Sigmoid colon (tissue), 7 donors: ENCODE results near the gene TCTA. TPM values are rescaled to one million over a fixed set of nuclear protein-coding genes. Genes with fewer than 3 reads are reported as not detected.

ENCODE experiments used
- DNase-seq: peaks from one replicate; pipeline ENCODE4 v3.0.0-alpha.2; 2019
- H3K27ac ChIP-seq, 4 donors: fragments of 200-600 bp; sonication (generic); one replicate each; pipeline ENCODE4 v1.5.1; 2016 to 2019; ENCODE audit warnings: mild to moderate bottlenecking in 1 of 4
- H3K27me3 ChIP-seq, 3 donors: fragments of 200-600 bp; sonication (generic); one replicate each; pipeline ENCODE4 v1.5.1; 2019; ENCODE audit warnings: mild to moderate bottlenecking in 1 of 3
- H3K36me3 ChIP-seq, 4 donors: fragments of 200-600 bp; sonication (generic); one replicate each; pipeline ENCODE4 v1.5.1; 2016 to 2019
- H3K4me1 ChIP-seq, 4 donors: fragments of 200-600 bp; sonication (generic); one replicate each; pipeline ENCODE4 v1.5.1; 2017 to 2019
- H3K4me3 ChIP-seq, 4 donors: fragments of 200-600 bp; sonication (generic); one replicate each; pipeline ENCODE4 v1.5.1; 2017 to 2019; ENCODE audit warnings: mild to moderate bottlenecking in 2 of 4, moderate library complexity in 1 of 4
- H3K9me3 ChIP-seq, 4 donors: fragments of 200-600 bp in 3 of 4; sonication (generic) in 3 of 4; one replicate each; pipeline versions ENCODE4 v1.5.1 to v1.6.1; 2013 to 2019
- EP300 ChIP-seq, 4 donors: sonication (generic); formaldehyde crosslinking; IDR thresholded peaks; one replicate each; pipeline ENCODE4 v1.6.1; 2017; ENCODE audit warnings: antibody characterized with exemption in 4 of 4
- POLR2A ChIP-seq, 2 donors: fragments of 450-650 bp; IDR thresholded peaks; one replicate each; pipeline ENCODE4 v1.6.1; 2016; ENCODE audit warnings: antibody characterized with exemption in 2 of 2, mild to moderate bottlenecking in 2 of 2, moderate library complexity in 2 of 2
- POLR2AphosphoS5 ChIP-seq, 4 donors: sonication (generic); formaldehyde crosslinking; IDR thresholded peaks; one replicate each; pipeline ENCODE4 v1.6.1; 2017; ENCODE audit warnings: antibody characterized with exemption in 4 of 4
- WGBS, 2 donors: extraction: QIAGEN DNeasy Blood & Tissue Kit; methylation state at CpG; one replicate each; pipeline ENCODE4 v1.1.7; 2013; 5-methylcytosine and 5-hydroxymethylcytosine counted together
- intact Hi-C: fragments of 100-400 bp; cut with DNase I; formaldehyde crosslinking; loops from one replicate; pipeline ENCODE4 v1.15.1; 2023
- polyA plus RNA-seq, 3 donors: library from polyadenylated mRNA; stranded (reverse); fragments of 200-250 nt; gene quantifications; one replicate each; pipeline ENCODE4 v1.2.3, GENCODE V29; 2013
- total RNA-seq, 4 donors: library from RNA; depleted of rRNA; stranded (reverse); fragments of >200 nt; gene quantifications; one replicate each; pipeline ENCODE4 v1.1.0, GENCODE V29; 2016
- TF ChIP-seq, protein P1 (sequence below), 4 experiments: fragments of 450-650 bp in 3 of 4; fragments of 200-600 bp in 1 of 4; IDR thresholded peaks; one replicate each; pipeline ENCODE4 v1.5.1; 2016 to 2019; ENCODE audit warnings: antibody characterized with exemption in 4 of 4, mild to moderate bottlenecking in 3 of 4, moderate library complexity in 2 of 4
- donor health status: healthy with polysubstance abuse.
- donor health status: Bipolar disorder and iron deficiency.
- donor health status: healthy.

The TCTA gene
- total and polyA plus RNA-seq, 7 donors = 15.1 to 47.6 (median 25.0) TPM

DNA sequence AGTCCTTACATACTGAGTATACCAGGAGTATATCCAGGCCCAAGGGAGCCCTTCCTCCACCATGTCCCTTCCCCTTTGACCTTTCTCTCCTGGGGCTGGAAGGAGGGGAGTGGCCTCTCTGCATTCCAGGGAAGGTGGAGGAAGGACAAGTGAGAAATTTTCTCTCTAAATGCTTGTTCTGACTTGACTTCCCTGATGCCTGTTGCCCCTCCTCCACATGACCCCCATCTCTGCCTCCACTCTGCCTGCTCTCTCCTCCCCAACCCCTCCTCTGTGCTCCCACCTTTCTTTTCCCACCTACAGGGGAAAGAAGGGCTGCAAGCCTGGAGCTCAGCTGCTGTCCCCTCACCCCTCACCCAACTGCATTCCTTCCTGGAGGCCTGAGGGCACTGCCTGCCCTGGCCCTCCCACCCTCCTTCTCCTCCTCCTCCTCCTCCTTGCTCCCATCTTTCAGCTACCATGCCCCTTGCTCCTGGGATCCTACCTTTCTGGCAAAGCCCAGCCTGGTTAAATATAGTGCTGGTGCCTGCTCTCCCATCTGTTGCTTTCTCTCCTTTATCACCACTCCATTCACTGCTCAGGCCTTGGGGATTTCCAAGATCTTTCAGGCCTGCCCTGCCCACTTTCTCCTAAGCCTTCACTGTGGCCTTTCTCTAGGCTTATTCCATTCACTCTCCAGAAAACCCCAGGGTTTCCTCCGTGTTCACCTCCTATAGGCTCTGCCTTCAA, 49.4 kb downstream of the TCTA start:
- 16 to 51% methylated on average over 1 of the region's 1 CpG for WGBS, 2 donors
- DNase-seq = no peak
- Histone ChIP-seq H3K9me3 (no peaks in the 10 kb centered on the region), H3K4me3 (no peak overlapping the region), H3K27me3 (no peaks in the 10 kb centered on the region), H3K4me1 (peaks cover 0 to 14% (median 9%) of the 10 kb centered on the region in 4 donors), H3K36me3 (no peaks in the 10 kb centered on the region), H3K27ac (peak overlapping the region in 3 of 4 donors; percentile 0 to 43 (median 17))
- TF ChIP-seq POLR2AphosphoS5 (IDR thresholded peaks at IDR 0.05) = no peak
- TF ChIP-seq POLR2A (IDR thresholded peaks at IDR 0.05) = no peak
- TF ChIP-seq, protein P1, sequence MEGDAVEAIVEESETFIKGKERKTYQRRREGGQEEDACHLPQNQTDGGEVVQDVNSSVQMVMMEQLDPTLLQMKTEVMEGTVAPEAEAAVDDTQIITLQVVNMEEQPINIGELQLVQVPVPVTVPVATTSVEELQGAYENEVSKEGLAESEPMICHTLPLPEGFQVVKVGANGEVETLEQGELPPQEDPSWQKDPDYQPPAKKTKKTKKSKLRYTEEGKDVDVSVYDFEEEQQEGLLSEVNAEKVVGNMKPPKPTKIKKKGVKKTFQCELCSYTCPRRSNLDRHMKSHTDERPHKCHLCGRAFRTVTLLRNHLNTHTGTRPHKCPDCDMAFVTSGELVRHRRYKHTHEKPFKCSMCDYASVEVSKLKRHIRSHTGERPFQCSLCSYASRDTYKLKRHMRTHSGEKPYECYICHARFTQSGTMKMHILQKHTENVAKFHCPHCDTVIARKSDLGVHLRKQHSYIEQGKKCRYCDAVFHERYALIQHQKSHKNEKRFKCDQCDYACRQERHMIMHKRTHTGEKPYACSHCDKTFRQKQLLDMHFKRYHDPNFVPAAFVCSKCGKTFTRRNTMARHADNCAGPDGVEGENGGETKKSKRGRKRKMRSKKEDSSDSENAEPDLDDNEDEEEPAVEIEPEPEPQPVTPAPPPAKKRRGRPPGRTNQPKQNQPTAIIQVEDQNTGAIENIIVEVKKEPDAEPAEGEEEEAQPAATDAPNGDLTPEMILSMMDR (IDR thresholded peaks at IDR 0.05) = no peak
- TF ChIP-seq EP300 (IDR thresholded peaks at IDR 0.05) = no peak
- intact Hi-C loops = no loop called here

DNA sequence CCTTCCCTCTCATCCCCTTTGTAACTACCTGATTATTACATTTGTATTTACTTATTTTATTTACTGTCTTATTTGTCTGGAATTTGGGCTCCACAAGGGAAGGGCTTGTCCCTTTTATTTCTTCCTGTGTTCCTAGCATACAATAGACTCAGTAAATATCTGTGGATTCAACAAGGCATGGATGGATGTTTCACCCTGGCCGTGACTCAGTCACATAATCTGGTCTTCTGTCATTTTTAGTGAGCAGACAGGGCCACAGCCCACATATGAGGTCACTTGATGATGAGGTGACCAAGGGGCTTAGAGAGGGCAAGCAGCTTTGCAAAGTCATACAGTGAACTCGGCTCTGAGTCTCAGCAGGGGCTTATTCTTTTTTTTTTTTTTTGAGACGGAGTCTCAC, 50.0 kb downstream of the TCTA start:
- TF ChIP-seq EP300 (IDR thresholded peaks at IDR 0.05) (no peak), POLR2A (IDR thresholded peaks at IDR 0.05) (no peak), POLR2AphosphoS5 (IDR thresholded peaks at IDR 0.05) (no peak)
- TF ChIP-seq, protein P1 (IDR thresholded peaks at IDR 0.05) = no peak
- peak overlapping the region in 3 of 4 donors; percentile 0 to 43 (median 17) for H3K27ac ChIP-seq
- no peak for DNase-seq
- 69 to 79% methylated on average over 3 of the region's 3 CpGs for WGBS, 2 donors
- intact Hi-C loops = no loop called here
- no peaks in the 10 kb centered on the region for H3K36me3 ChIP-seq
- H3K27me3 ChIP-seq = no peaks in the 10 kb centered on the region
- peaks cover 0 to 15% (median 9%) of the 10 kb centered on the region in 4 donors for H3K4me1 ChIP-seq
- no peak overlapping the region for H3K4me3 ChIP-seq
- no peaks in the 10 kb centered on the region for H3K9me3 ChIP-seq

DNA sequence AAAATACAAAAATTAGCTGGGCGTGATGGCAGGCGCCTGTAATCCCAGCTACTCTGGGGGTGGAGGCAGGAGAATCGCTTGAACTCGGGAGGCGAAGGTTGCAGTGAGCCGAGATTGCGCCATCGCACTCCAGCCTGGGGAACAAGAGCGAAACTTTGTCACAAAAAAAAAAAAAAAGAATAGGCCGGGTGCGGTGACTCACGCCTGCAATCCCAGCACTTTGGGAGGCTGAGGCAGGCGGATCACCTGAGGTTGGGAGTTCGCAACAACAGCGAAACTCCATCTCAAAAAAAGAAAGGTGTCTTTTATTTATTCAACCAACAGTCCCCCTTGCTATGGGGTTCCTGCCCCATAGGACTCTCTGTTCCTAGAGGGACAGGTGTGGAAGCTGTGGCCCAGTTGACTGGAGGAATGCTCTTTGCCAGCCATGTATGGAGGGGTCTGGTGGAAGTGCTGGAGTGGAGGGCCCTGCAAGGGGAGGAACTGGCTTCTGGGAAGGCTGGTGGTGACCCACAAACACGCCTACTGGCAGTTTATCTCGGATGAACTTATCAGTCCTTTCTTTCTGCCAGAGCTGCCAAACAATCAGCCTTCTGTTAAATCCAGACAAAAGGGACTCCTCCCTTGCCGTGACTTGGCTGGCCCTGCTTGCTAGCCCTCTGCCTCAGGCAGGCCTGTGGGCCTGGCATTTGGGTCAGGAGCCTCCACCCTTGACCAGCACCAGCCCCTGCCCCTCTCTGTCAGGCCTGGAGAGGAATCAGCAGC, 53.2 kb downstream of the TCTA start:
- intact Hi-C loops = loop anchor here (5.0 kb wide), 1 partner anchor 108 kb away; the partner anchor contains the start of gene GPX1
- TF ChIP-seq EP300 (IDR thresholded peaks at IDR 0.05) (no peak), POLR2A (IDR thresholded peaks at IDR 0.05) (no peak), POLR2AphosphoS5 (IDR thresholded peaks at IDR 0.05) (no peak)
- TF ChIP-seq, protein P1 (IDR thresholded peaks at IDR 0.05) = no peak
- no peak overlapping the region for H3K4me3 ChIP-seq
- peaks cover 0 to 37% (median 27%) of the 10 kb centered on the region in 4 donors for H3K4me1 ChIP-seq
- DNase-seq = no peak
- H3K27me3 ChIP-seq = no peaks in the 10 kb centered on the region
- H3K36me3 ChIP-seq = no peaks in the 10 kb centered on the region
- no peaks in the 10 kb centered on the region for H3K9me3 ChIP-seq
- 76 to 88% methylated on average over 18 of the region's 18 CpGs for WGBS, 2 donors
- H3K27ac ChIP-seq = peak overlapping the region in 3 of 4 donors; percentile 31 to 98 (median 33)

Other genes with a start within 250 kb of the TCTA start
- gene CCDC71, start 246.1 kb upstream of the TCTA start, total RNA-seq = 10 to 100 TPM; 12.5 to 27.3 (median 16.4) TPM
- gene CCDC71, start 246.1 kb upstream of the TCTA start, polyA plus RNA-seq = 10 to 100 TPM; 13.4 to 23.0 (median 15.6) TPM
- gene KLHDC8B, start 240.8 kb upstream of the TCTA start, total RNA-seq = 100 to 1,000 TPM in 2 of 4 donors, 10 to 100 TPM in 2; 95.3 to 134 (median 98.0) TPM
- 10 to 100 TPM; 11.3 to 27.6 (median 16.1) TPM for gene KLHDC8B, start 240.8 kb upstream of the TCTA start, polyA plus RNA-seq
- gene C3orf62, start 135.2 kb upstream of the TCTA start, total RNA-seq = 10 to 100 TPM in 1 of 4 donors, 1 to 10 TPM in 3; 2.5 to 19.4 (median 4.5) TPM
- 1 to 10 TPM; 1.2 to 7.5 (median 1.8) TPM for gene C3orf62, start 135.2 kb upstream of the TCTA start, polyA plus RNA-seq
- 10 to 100 TPM; 16.3 to 28.2 (median 20.5) TPM for gene USP4, start 72.4 kb upstream of the TCTA start, total RNA-seq
- gene USP4, start 72.4 kb upstream of the TCTA start, polyA plus RNA-seq = 10 to 100 TPM; 19.0 to 31.9 (median 22.2) TPM
- gene GPX1, start 54.1 kb upstream of the TCTA start, total RNA-seq = 100 to 1,000 TPM; 164 to 331 (median 268) TPM
- 100 to 1,000 TPM; 359 to 380 (median 367) TPM for gene GPX1, start 54.1 kb upstream of the TCTA start, polyA plus RNA-seq
- 100 to 1,000 TPM; 369 to 440 (median 416) TPM for gene RHOA, start 447 bp upstream of the TCTA start, total RNA-seq
- 100 to 1,000 TPM; 384 to 516 (median 451) TPM for gene RHOA, start 447 bp upstream of the TCTA start, polyA plus RNA-seq
- 10 to 100 TPM in 1 of 4 donors, 1 to 10 TPM in 3; 3.1 to 16.1 (median 4.6) TPM for gene AMT, start 10.1 kb downstream of the TCTA start, total RNA-seq
- gene AMT, start 10.1 kb downstream of the TCTA start, polyA plus RNA-seq = 10 to 100 TPM; 11.5 to 12.0 (median 11.8) TPM
- 1 to 10 TPM; 2.5 to 9.7 (median 4.5) TPM for gene NICN1, start 16.9 kb downstream of the TCTA start, total RNA-seq
- 10 to 100 TPM in 1 of 3 donors, 1 to 10 TPM in 2; 3.6 to 11.6 (median 5.1) TPM for gene NICN1, start 16.9 kb downstream of the TCTA start, polyA plus RNA-seq
- 10 to 100 TPM; 42.8 to 73.4 (median 66.5) TPM for gene DAG1, start 57.8 kb downstream of the TCTA start, total RNA-seq
- gene DAG1, start 57.8 kb downstream of the TCTA start, polyA plus RNA-seq = 10 to 100 TPM in 1 of 3 donors, 1 to 10 TPM in 2; 4.2 to 42.7 (median 7.4) TPM
- gene BSN, start 142.1 kb downstream of the TCTA start, total RNA-seq = under 1 TPM; 0.55 to 0.81 (median 0.69) TPM
- under 1 TPM in 2 of 3 donors, not detected in 1; under 0.01 to 0.35 TPM for gene BSN, start 142.1 kb downstream of the TCTA start, polyA plus RNA-seq